Peyer's patch (tissue), 4 donors: ENCODE results near the gene CDH11. TPM values are rescaled to one million over a fixed set of nuclear protein-coding genes. Genes with fewer than 3 reads are reported as not detected.

ENCODE experiments used
- DNase-seq, 3 donors: peaks; one replicate each; pipeline ENCODE4 v3.0.0-alpha.2; 2017 to 2019
- H3K27ac ChIP-seq, 4 donors: fragments of 200-600 bp; sonication (generic); one replicate each; pipeline ENCODE4 v1.5.1; 2016 to 2019
- H3K27me3 ChIP-seq, 2 donors: fragments of 200-600 bp; sonication (generic); one replicate each; pipeline ENCODE4 v1.5.1; 2019
- H3K36me3 ChIP-seq, 3 donors: fragments of 200-600 bp; sonication (generic); one replicate each; pipeline ENCODE4 v1.5.1; 2016 to 2019
- H3K4me1 ChIP-seq, 4 donors: fragments of 200-600 bp; sonication (generic); one replicate each; pipeline ENCODE4 v1.5.1; 2016 to 2019
- H3K4me3 ChIP-seq, 4 donors: fragments of 200-600 bp; sonication (generic); 1 replicate in 3 of 4; 2 replicates in 1 of 4; pipeline ENCODE4 v1.5.1; 2016 to 2019; ENCODE audit warnings: mild to moderate bottlenecking in 1 of 4
- H3K9me3 ChIP-seq, 4 donors: fragments of 200-600 bp; sonication (generic); one replicate each; pipeline ENCODE4 v1.5.1; 2016 to 2019; ENCODE audit warnings: mild to moderate bottlenecking in 1 of 4
- POLR2A ChIP-seq, 2 donors: fragments of 450-650 bp; IDR thresholded peaks; one replicate each; pipeline ENCODE4 v1.5.1; 2017; ENCODE audit warnings: antibody characterized with exemption in 2 of 2, mild to moderate bottlenecking in 2 of 2, moderate library complexity in 2 of 2
- total RNA-seq, 4 donors: library from RNA; depleted of rRNA; stranded (reverse); fragments of >200 nt; gene quantifications; one replicate each; pipeline ENCODE4 v1.1.0, GENCODE V29; 2016
- TF ChIP-seq, protein P1 (sequence below), 6 experiments: fragments of 450-650 bp in 4 of 6; fragments of 200-600 bp in 2 of 6; sonication (generic) in 1 of 6; IDR thresholded peaks; one replicate each; pipeline ENCODE4 v1.5.1; 2017 to 2019; ENCODE audit warnings: antibody characterized with exemption in 6 of 6, mild to moderate bottlenecking in 3 of 6, moderate library complexity in 1 of 6

The CDH11 gene
- total RNA-seq, 4 donors from 2014 or later: 2.1 to 16.5 (median 4.9) TPM

DNA sequence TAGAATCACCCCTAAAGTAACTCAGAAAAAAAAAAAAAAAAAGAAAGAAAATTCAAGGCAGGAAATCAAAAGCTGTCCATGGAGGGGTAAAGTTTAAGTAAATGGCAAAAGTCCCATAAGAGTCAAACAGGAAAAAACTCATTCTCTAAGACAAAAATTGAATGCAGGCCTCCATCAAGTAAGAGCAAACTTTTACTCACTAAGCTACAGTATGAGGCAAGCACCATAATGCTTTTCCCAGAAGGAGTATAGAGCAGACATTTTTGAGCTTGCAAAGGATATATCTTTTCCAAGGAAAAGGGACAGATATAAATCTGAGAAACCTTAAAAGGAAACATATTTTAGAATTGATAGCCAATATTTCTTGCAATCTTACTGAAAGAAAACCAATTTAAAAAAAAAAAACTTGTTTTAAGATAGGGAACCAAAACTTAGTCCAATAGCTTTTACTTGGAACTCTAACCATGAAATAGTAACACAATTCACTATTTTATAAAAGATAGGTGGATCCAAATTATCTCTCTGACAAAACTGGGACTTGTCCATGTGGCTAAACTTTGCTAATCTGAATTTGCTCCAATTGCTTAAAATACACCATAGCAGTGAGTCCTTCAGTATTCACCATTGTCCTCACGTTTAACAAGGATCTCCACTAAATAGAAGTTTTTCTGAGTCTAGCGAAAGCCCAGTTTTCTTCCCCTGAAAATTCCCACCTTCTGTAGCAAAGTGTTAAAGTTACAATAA lies 99.8 kb downstream of the CDH11 start:
- Histone ChIP-seq H3K4me1 (no peaks in the 10 kb centered on the region), H3K27ac (no peak overlapping the region), H3K36me3 (no peaks in the 10 kb centered on the region), H3K4me3 (no peak overlapping the region), H3K9me3 (no peaks in the 10 kb centered on the region), H3K27me3 (no peaks in the 10 kb centered on the region)
- no peak for TF ChIP-seq POLR2A (IDR thresholded peaks at IDR 0.05)
- TF ChIP-seq, protein P1, sequence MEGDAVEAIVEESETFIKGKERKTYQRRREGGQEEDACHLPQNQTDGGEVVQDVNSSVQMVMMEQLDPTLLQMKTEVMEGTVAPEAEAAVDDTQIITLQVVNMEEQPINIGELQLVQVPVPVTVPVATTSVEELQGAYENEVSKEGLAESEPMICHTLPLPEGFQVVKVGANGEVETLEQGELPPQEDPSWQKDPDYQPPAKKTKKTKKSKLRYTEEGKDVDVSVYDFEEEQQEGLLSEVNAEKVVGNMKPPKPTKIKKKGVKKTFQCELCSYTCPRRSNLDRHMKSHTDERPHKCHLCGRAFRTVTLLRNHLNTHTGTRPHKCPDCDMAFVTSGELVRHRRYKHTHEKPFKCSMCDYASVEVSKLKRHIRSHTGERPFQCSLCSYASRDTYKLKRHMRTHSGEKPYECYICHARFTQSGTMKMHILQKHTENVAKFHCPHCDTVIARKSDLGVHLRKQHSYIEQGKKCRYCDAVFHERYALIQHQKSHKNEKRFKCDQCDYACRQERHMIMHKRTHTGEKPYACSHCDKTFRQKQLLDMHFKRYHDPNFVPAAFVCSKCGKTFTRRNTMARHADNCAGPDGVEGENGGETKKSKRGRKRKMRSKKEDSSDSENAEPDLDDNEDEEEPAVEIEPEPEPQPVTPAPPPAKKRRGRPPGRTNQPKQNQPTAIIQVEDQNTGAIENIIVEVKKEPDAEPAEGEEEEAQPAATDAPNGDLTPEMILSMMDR (IDR thresholded peaks at IDR 0.05): no peak
- DNase-seq: no peak

DNA sequence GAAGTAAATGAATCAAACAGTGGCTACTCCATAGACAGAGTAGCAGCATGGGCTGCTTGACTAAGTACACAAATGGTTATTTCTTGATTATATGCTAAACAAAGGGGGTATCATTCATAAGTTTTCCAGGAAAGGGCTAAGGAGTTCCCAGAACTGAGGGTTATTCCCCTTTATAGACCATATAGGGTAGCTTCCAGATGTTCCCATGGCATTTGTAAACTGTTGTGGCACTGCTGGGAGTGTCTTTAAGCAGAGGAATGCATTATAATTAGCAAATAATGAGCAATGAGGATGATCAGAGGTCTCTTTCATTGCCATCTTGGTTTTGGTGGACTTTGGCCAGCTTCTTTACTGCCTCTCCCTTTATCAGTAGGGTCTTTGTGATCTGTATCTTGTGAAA lies 105.1 kb downstream of the CDH11 start:
- H3K4me1 ChIP-seq: no peaks in the 10 kb centered on the region
- TF ChIP-seq, protein P1 (IDR thresholded peaks at IDR 0.05): no peak
- TF ChIP-seq POLR2A (IDR thresholded peaks at IDR 0.05): no peak
- DNase-seq: no peak
- H3K27ac ChIP-seq: no peak overlapping the region
- no peaks in the 10 kb centered on the region for H3K36me3 ChIP-seq
- no peaks in the 10 kb centered on the region for H3K9me3 ChIP-seq
- no peak overlapping the region for H3K4me3 ChIP-seq
- no peaks in the 10 kb centered on the region for H3K27me3 ChIP-seq

GRCh38 chr16:65015599-65015998 lies 106.3 kb downstream of the CDH11 start:
- no peak for DNase-seq
- no peak overlapping the region for H3K4me3 ChIP-seq
- H3K36me3 ChIP-seq: no peaks in the 10 kb centered on the region
- H3K9me3 ChIP-seq: no peaks in the 10 kb centered on the region
- H3K27ac ChIP-seq: no peak overlapping the region
- TF ChIP-seq, protein P1 (IDR thresholded peaks at IDR 0.05): no peak
- TF ChIP-seq POLR2A (IDR thresholded peaks at IDR 0.05): no peak
- no peaks in the 10 kb centered on the region for H3K4me1 ChIP-seq
- H3K27me3 ChIP-seq: no peaks in the 10 kb centered on the region

GRCh38 chr16:65012357-65012756 lies 109.5 kb downstream of the CDH11 start:
- Histone ChIP-seq H3K4me1 (no peaks in the 10 kb centered on the region), H3K27me3 (no peaks in the 10 kb centered on the region), H3K27ac (no peak overlapping the region), H3K4me3 (no peak overlapping the region), H3K9me3 (no peaks in the 10 kb centered on the region), H3K36me3 (no peaks in the 10 kb centered on the region)
- no peak for DNase-seq
- TF ChIP-seq POLR2A (IDR thresholded peaks at IDR 0.05): no peak
- TF ChIP-seq, protein P1 (IDR thresholded peaks at IDR 0.05): no peak

- Histone ChIP-seq H3K36me3 (no peaks in the 10 kb centered on the region), H3K4me3 (no peak overlapping the region), H3K4me1 (no peaks in the 10 kb centered on the region), H3K27me3 (no peaks in the 10 kb centered on the region), H3K9me3 (no peaks in the 10 kb centered on the region), H3K27ac (no peak overlapping the region)
- TF ChIP-seq, protein P1 (IDR thresholded peaks at IDR 0.05): no peak
- TF ChIP-seq POLR2A (IDR thresholded peaks at IDR 0.05): no peak
- no peak for DNase-seq
Observed at GRCh38 chr16:65010125-65010524, 111.7 kb downstream of the CDH11 start.
